Activated CD4-positive, alpha-beta T cell treated with anti-CD3 and anti-CD28 coated beads, Interleukin-2, amount 50 U/mL, for 48 hours (primary cell): ENCODE results near the gene IQGAP2.
"Not testable (repeated sequence)": the region's sequence is repeated elsewhere in the genome, so short reads cannot be mapped to it uniquely, and the experiment has no call there.

Source experiments
- DNase-seq, 2 experiments: peaks; one replicate each; pipeline ENCODE4 v3.0.0-alpha.2; 2020

IQGAP2 gene

GRCh38 chr5:76670508-76670907 lies 267.4 kb downstream of the IQGAP2 start:
- no peak for DNase-seq

GRCh38 chr5:76672242-76672641 lies 269.2 kb downstream of the IQGAP2 start:
- DNase-seq: no peak

DNA sequence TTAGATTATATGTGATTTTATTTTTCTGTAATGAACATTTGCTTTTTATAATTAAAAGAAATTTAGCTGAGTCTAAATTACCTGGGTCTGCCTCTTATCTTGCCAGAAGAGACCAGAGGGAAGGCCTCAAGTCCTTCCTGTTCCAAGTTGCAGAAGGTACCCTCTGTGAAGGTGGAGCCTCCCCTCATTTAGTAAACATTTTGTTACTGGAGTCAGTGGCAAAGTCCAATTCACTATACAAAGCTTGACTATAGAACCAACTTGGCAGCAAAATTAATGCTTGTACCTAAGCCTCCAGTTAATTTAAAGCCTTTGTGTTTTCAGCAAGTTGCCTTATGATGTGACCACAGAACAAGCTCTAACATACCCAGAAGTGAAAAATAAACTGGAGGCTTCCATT lies 270.0 kb downstream of the IQGAP2 start:
- no peak for DNase-seq

DNA sequence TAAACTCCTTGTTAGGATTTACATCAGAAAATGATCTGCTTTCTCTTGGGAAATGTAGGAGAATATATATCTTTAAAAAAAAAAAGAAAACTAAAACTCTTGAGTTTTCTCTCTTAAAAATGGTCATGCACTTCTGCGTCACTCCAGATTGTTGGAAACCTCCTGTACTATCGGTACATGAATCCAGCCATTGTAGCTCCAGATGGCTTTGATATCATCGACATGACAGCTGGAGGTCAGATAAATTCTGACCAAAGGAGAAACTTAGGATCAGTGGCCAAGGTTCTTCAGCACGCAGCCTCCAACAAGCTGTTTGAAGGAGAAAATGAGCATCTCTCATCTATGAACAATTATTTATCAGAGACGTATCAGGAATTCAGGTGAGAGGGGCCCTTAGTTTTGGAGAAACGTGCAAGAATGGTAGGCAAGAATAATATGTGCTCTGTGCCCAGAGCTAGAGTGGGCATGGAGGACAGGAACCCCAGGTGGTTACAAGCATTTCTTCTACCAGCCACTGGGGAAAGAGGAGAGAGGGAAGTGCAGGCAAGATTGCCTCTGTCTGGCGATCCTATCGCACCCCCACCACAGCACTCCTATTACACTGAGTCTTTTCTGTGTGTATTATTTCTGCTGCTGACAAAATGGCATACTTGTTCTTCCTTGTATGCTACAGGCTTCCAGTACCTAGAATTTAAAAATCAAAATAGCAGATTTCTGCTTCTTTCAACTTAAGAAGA lies 271.4 kb downstream of the IQGAP2 start:
- DNase-seq: no peak

DNA sequence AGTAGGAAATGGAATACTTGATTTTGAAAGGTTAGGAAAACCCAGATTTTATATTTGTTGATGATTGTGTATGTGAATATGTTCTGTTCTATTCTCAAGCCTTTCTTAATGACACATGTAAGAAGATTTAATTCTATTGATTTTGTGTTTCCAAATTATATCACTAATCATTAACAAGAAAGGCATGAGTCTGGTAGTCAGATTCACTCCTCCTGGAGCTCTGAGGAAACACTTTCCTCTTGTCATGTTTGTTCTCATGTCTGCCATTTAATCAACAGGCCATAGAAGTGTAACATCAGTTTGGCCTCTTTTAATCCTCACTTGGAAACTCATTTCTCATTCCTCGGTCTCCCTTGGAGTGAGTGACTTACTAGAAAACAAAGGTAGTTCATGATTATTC lies 272.3 kb downstream of the IQGAP2 start:
- no peak for DNase-seq

DNA sequence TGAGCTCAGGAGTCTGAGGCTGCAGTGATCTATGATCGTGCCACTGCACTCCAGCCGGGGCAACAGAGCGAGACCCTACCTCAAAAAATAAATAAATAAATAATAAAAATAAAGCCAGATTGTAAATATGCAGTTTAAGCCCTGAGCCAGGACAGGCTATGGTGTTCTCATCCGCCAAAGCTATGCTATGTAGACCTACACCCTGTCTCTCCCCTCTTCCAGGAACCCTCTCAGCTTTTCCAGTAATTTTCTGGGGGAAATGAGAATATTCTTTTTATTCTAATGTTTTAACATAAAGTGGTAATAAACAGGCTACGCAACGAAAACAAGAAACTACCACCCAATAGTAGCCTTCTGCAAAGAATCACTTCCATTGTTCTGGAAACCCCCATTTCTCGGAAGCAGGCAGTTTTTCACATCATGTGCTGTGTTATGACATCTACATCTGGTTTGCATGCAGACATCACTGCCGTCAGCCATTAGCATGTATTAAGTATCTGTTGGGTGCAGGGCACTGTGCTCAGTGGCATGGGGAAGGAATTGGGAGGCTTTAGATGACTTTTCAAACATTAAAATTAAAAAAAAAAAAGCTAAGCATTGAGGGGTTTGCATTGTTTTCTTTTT lies 274.9 kb downstream of the IQGAP2 start:
- DNase-seq: no peak

- no peak for DNase-seq
These were observed 276.1 kb downstream of the IQGAP2 start for GRCh38 chr5:76679231-76679630.

- DNase-seq: not testable (repeated sequence)
These were observed 277.7 kb downstream of the IQGAP2 start for GRCh38 chr5:76680826-76681225.

DNA sequence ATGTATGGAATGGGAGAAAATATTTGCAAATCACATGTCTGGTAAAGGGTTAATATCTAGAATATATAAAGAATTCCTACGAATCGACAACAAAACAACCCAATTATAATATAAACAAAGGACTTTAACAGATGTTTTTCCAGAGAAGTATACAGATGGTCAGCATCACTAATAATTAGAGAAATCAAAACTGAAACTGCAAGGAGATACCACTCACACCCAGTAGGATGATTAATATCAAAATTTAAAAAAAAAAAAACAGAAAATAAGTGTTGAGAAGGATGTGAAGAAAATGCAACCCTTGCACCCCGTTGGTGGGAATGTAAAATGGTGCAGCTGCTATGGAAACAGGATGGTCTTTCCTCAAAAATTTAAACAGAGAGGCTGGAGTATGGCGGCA lies 278.2 kb downstream of the IQGAP2 start:
- no peak for DNase-seq

DNA sequence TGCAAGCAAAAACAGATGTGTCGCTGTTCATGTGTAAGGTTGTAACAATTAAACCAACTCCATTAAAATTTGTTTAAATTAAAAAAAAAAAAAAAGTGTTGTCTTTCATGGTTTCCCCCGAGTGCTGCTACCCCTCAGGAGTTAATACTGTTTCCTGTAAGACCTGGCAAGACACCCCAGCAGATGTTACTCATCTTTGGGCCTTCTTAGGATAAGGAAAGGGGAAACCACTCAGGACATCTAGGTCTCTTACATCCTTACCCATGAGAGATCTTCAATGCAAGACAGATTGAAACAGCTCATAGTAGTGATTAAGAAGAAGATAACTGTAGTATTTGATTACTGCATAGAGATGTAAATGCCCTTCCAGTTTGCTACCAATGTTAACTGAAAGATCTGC lies 279.3 kb downstream of the IQGAP2 start:
- no peak for DNase-seq

GRCh38 chr5:76683816-76684731 lies 281.0 kb downstream of the IQGAP2 start:
- DNase-seq: no peak

- DNase-seq: no peak
These were observed 281.9 kb downstream of the IQGAP2 start for GRCh38 chr5:76684756-76685519.

DNA sequence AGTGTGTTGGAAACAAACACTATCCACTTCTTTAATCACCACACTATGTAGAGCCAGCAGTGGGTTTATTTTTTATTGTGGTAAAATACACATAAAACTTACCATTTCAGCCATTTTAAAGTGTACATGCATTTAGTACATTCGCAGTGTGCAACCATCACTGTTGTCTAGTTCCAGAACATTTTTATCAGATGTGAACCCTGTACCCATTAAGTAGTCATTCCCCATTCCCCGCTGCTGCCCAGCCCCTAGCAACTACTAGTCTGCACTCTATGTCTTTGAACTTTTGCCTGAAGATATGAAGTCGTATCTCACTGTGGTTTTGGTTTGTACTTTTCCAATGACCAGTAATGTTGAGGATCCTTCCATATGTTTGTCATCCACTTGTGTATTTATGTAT lies 282.6 kb downstream of the IQGAP2 start:
- DNase-seq: no peak

DNA sequence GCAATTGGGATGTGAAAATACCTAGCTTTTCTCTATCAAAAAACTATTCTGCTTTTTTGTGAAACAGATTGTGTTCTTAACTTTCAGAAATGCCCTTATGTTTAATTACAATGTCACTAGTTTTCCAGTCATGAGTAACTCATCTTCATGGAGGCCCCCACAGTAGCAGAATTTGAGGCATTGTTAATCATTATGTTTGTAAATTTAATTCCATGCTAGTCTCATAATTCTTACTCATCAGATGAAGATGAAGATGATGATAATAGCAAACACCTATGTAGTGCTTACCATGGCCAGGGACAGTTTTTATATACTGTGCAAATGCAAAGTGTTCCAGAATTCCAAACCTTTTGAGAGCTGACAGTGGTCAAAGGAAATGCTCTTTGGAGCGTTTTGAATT lies 285.1 kb downstream of the IQGAP2 start:
- DNase-seq: no peak

DNA sequence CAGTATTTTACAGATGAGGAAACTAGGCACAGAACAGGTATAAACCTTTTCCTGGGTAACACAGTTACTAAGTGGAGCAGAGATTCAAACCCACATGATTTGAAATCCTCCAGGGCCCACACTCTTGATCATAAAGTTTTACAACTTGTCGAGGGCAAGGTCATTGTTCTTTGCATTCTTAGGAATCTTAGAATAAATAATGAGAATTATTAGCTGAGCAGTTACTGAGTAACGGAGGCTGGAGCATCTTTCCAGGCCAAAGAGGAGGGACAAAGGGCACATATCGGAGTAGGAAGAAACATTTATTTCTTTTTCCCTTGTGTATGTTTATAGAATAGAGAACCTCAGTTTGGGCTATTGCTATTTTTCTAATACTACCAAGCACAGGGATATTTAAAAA lies 285.8 kb downstream of the IQGAP2 start:
- no peak for DNase-seq

GRCh38 chr5:76689321-76690036 lies 286.4 kb downstream of the IQGAP2 start:
- DNase-seq: no peak

DNA sequence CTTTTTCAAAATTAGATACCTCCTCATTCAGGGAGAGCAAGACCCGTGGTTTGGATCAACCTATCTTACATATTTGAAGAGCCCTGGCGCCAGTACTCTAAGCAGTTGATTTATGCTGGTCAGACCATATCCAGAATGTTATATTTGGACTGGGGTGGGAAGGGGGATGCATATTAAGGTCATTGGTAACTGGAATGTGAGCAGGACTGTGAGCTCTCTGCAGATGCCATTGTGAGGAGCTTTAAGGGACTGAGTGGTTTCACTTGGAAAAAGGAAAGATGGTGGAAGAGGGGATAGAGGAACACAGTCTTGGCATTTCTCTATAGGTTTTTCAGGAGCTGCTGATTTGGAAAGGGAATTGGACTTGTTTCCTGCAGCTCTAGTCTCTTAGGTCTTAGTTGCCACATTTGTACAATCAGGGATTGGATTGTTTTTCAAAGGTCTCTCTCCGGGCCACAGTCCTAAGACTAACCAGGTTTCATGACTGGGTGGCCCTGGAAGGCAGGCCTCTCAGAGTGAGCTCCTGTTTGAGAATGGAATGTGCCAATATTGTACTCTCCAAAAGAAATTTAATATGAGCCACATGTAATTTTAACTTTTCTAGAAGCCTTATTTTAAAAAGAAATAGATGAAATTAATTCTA lies 287.1 kb downstream of the IQGAP2 start:
- DNase-seq: no peak

DNA sequence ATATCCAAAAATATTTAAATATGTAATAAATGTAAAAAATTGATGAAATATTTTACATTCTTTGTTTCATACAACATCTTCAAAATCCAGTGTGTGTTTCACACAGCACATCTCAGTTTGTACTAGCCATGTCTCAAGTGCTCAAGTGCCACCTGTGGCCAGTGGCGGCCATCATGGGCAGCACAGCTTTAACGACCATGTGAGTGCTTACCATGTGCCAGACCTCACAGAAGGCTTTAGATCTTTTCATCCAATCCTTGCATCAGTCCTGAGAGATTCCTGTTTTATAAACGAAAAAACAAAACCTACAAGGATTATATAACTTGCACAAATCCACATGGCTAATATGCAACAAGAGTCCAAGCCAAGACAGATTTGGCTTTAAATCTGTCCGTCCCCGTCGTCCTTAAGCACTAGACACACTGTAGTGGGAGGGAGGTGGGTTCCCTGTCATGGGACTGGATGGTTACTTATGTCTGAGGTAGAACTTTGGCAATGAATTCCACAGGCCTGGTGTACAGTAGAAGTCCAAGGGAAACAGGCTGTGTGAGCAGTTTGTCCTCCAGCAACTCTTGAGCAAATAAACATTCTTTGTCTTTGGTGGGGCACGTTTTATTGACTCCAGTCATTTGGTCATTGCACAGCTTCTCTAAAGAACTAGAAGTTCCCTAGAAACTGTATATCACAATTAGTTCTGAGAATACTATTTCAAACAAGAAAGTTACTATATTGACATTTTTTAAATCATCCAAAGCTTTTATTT lies 287.8 kb downstream of the IQGAP2 start:
- no peak for DNase-seq

- DNase-seq: no peak
These were observed 288.6 kb downstream of the IQGAP2 start for GRCh38 chr5:76691467-76692273.

DNA sequence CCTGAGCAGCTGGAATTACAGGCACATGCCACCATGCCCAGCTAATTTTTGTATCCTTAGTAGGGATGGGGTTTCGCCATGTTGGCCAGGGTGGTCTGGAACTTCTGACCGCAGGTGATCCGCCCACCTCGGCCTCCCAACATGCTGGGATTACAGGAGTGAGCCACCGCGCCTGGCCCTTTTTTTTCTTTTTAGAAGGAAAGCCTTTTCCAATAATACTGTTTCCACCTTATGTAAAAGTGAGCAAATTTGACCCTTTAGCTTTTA lies 289.1 kb downstream of the IQGAP2 start:
- DNase-seq: no peak
